Fibroblast of skin of back (primary cell): ENCODE data around the gene ANKRD23. TPM values are rescaled to one million over a fixed set of nuclear protein-coding genes. Genes with fewer than 3 reads are reported as not detected.
A peak's percentile ranks its signal among the peaks of the same experiment; 100 is the strongest.
"Not testable (repeated sequence)": the region's sequence is repeated elsewhere in the genome, so short reads cannot be mapped to it uniquely, and the experiment has no call there.

ENCODE experiments used
- DNase-seq: peaks from one replicate; pipeline ENCODE4 v3.0.0-alpha.2; 2013
- polyA plus RNA-seq, 2 experiments: library from polyadenylated mRNA; unstranded; fragments of 120-200 nt; gene quantifications; one replicate each; pipeline ENCODE4 v1.2.1, GENCODE V29; 2013; ENCODE audit not compliant: insufficient read length in 2 of 2

Gene ANKRD23
- polyA plus RNA-seq (2013, experiment 1 of 2; ENCODE audit: insufficient read length), result 1.4 TPM
- 0.94 TPM for polyA plus RNA-seq (2013, experiment 2 of 2; ENCODE audit: insufficient read length)

- DNase-seq, result no peak
Measured at GRCh38 chr2:96843538-96844268, at the start of gene ANKRD23. ANKRD23 (minus strand) TSS chr2:96844021; CDS start chr2:96843992, 29 bp downstream.

- peak; percentile 43 for DNase-seq
Measured at GRCh38 chr2:96891591-96892333, 47.9 kb upstream of the ANKRD23 start.

- DNase-seq, result no peak
Measured at GRCh38 chr2:96890726-96891385, 47.0 kb upstream of the ANKRD23 start.

DNA sequence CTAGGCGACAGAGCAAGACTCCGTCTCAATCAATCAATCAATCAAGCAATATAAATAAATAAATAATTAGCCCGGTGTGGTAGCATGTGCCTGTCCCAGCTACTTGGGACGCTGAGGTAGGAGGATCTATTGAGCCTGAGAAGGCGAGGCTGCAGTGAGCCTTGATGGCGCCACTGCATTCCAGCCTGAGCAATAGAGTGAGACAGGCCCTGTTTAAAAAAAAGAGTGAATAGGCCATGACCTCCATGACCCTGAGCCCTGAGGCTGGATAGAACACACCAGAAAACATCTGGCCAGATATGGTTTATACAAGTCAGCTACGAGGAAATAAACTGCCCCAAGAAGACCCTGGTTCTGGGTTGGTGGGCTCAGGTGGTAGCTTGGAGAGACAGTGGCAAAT lies 46.4 kb upstream of the ANKRD23 start:
- no peak for DNase-seq

- DNase-seq, result not testable (repeated sequence)
Measured at GRCh38 chr2:96889502-96889901, 45.7 kb upstream of the ANKRD23 start.

DNA sequence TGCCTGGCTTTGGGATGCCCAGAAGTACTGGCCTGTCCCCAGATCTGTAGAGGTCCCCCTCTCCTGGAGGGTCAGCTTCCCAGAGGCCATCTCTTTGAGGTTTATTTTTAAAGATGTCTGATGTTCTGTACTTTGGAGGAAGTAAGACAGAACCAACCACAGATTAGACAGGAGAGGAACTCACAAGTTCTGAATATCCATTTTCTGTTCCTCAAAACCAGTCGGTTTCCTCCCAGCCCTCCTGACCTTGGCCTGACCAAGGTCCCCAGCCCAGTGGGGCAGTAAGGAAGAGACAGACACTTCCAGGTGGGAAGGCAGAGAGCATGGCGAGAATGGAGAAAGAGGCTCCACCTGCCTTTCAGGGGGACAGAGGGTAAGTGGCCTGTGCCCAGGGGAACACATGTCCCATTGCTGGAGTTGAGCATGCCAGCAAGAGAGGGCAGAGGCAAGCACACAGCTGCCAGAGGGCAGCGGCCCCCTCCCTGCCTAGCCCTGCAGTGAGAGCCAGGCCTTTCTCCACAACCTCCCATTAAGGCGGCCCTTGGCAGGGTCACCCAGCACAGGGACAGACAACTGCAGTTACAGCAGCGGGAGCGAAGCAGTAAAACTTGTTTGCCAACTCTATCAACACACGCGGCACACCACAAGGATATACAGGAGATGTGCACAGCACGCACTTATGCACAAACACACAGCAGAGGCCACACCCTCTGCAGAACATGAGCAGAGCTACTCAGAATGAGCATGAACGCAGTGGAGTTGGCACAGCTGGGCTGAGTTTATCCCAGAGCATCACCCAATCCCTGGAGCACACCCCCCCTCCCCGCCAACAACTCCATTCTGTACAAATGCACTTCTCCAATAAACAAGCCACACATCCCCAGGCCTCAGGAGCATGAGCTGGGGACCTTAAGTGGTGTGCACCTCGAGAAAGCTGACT lies 44.5 kb upstream of the ANKRD23 start:
- no peak for DNase-seq

- no peak for DNase-seq
Measured at GRCh38 chr2:96887493-96888012, 43.7 kb upstream of the ANKRD23 start.

DNA sequence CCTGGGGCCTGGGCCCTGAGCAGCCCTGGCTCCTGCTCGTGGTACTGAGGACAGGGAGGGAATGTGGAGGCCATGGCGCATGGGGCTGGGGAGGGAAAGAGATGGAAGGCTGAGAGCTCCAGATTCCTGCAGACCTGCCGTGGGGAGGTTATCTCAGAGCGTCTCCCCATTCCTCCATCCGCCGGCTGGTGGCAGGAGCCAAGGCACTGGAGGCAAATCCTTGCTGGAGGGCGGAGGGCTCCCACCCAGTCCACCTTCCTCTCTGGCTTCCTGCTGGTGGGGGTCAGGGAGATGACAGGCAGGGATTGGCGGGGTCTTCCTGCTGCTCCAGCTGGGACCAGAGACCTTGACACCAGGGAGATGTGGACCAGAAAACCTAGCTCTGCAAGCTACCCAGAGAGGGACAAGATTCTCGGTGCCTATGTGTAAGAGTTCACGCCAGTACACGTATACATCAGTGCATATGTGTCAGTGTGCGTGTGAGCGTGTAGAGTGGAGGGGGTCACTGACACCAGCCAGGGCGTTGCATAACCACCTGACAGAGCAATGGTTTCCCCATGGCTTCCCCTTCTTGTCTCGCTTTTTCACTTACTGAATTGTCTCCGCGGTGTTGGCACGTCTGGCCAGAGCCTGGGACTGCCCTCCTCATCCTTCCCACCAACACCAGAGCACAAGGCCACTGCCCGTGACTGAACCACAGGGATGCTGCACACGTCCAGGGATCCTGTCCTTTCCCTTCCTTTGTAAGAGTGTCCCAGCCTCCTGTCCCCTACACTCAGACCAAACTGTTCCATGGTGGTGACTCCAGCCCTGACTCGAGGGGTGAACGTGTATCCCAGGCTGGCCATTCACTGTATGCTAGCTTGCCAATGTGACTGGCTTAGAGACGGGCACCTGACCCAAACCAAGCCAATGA lies 41.9 kb upstream of the ANKRD23 start:
- DNase-seq, result no peak

DNA sequence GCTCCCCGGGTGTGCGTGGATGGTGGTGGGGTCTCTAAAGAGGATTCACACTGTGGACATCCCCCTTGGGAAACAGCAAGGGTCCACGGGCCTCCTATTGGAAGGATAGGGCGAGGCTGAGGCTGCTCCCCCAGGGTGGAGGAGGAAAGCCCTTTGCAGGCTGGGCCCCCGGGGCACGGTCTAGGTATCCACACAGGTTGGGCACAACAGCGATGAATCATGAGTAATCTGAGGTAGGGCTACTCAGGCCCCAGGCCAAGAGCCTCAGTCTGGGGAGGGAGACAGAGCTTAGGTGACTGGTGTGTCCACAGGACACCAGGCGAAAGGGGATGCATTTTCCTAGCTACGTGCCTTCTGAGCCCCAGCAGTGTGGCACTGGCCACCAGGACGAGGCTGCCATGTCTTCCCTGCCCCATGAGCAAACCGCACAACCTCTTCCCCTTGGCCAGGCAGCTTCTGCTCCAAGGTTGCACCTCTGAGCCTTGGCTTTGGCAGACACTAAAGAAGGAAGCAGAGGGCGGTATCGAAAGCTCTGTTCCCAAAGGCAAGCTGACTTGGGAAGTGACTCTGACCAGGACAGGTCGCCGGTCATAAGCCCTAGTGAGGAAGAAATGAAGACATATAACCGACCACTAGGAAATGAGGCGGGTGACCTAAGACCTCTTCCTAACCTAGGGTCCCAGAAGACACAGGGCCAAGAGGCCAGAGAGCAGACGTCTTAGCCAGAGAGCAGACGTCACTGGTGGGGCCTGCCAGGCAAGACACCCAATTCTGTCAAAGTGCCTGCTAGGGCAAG lies 40.7 kb upstream of the ANKRD23 start:
- DNase-seq, result no peak

DNA sequence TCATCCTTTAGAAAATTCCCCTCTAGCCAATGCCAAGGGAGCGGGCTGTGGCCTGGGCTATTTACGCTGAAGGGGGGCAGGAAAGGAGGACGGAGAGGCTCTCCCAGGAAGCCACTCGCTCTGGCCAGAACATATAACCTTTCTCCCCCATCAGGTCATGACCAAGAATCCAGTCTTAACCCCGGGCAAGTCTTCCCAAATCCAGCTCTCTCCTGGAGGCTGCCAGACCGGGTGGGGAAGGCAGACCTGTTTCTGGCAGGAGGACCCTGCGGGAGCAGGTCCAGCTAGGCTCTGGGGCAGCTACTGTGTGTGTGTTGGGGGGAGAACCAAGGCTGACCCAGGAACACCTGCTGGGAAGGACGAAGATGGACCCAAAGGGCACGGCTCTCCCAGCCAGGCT lies 39.5 kb upstream of the ANKRD23 start:
- DNase-seq, result no peak

DNA sequence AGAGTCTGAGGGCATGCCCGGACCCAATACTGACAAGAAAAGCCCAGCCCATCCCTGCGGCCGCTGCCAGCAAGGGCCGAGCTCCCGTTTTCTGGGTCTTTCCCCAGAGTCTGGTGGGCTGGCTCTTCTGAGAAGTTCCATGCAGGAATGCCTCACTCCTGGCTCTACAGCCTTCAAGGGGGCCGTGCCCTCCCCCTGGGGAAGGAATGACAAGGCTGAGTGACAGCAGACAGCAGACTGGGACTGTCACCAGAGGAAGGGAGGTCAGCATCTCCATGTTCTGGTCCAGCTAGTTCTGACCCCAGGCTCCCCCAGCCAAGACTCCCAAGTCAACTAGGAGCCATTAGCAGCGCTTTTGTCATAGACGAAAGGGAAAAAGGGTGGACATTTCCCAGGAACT lies 39.1 kb upstream of the ANKRD23 start:
- no peak for DNase-seq

DNA sequence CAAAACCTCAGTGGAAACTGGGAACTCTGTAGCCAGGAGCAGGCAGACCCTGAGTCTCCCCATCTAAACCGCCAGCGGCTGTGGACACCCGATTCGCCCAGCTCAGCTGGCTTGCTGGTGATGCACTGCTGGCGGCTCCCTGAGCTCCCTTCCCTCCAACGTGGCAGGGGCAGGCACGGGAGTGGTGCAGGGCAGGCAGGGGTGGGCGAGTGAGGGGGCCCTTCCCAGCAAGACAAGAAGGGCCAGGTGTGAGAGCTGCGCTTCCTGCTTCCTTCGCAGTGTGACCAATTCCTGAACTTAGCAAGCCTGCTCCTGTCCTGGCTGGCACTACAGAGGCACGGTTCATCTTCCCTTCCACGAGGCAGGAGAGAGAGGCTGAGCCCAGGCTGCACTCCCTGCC lies 38.4 kb upstream of the ANKRD23 start:
- DNase-seq, result no peak

DNA sequence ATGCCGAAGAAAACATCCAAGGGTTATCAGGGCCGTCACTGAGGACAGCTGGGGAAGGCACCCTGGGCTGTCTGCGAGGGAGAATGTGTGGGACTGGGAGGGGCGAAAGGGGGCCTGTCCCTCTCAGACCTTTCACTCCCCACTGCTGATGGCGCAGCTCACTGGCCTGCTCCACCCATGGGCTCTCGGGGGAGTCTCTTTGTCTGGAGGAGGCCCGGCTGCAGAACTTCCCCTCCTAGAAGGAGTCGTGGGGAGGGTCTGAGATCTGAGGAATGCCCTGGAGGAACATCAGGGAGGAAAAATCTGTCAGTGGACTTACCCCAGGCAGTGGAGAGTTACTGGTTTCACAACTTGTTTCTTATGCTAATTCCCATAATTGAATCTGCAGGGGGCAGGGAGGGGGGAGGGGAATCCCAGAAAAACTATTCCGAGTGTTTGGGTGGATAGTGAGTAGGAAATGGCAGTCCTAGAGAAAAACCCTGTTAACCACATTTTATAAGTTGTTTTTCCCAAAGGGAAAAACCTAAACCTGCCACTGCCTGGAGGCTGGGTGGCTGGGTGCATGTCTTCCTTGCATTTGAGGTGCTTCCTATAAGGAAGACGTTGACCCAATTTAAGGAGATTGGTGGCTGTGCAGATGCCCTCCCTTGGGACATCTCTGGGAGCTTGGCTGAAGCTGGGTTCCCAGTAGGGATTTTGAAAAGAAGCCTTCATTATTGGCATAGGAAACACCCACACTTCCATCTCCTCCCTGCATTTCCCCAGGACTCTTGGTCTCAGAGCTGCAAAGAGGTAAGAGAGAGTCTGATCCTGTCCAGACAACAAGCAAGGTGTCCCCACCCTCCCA lies 37.8 kb upstream of the ANKRD23 start:
- no peak for DNase-seq

DNA sequence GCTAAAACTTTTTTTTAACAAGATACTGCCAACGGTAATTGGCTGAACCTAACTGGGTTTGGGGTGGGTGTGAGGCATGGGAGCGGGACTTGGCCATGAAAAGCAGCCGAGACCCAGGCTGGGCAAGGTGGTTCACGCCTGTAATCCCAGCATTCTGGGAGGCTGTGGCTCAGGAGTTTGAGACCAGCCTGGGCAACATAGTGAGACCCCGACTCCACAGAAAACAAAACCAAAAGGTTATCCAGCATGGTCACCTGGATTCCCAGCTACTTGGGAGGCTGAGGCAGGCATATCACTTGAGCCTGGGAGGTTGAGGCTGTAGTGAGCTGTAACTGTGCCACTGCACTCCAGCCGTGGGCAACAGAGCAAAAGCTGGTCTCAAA lies 37.1 kb upstream of the ANKRD23 start:
- no peak for DNase-seq

DNA sequence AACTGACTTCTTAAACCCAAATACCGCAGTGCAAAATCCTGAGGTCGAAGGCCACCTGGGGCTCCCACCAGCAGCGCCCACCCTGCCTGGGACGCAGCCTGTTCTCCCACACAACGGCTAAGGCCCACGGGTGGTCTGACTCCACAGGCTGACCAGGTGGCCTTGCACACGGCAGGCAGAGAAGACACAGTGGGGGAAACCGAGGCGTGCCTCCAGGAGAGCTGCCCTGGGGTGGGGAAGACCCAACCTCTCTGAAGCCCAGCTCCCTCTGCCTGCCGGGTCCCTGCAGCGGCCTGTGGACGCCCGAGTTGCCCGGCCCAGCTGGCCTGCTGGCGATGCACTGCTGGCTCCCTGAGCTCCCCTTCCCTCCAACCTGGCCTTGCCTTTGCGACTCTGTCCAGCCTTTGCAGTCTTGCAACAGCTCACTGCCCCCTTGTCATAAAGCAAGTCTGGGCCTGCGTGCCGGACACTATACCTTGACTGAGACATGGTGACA lies 35.8 kb upstream of the ANKRD23 start:
- no peak for DNase-seq

GRCh38 chr2:96878796-96879544 lies 35.1 kb upstream of the ANKRD23 start:
- no peak for DNase-seq

- no peak for DNase-seq
Measured at GRCh38 chr2:96878171-96878570, 34.4 kb upstream of the ANKRD23 start.

- no peak for DNase-seq
Measured at GRCh38 chr2:96877631-96878092, 33.8 kb upstream of the ANKRD23 start.
